ENCODE data around the gene EXT2. TPM values are rescaled to one million over a fixed set of nuclear protein-coding genes. Genes with fewer than 3 reads are reported as not detected.

Gene EXT2
- total RNA-seq, 4 donors from 2014 or later: 52.6 to 116 (median 81.3) TPM

DNA sequence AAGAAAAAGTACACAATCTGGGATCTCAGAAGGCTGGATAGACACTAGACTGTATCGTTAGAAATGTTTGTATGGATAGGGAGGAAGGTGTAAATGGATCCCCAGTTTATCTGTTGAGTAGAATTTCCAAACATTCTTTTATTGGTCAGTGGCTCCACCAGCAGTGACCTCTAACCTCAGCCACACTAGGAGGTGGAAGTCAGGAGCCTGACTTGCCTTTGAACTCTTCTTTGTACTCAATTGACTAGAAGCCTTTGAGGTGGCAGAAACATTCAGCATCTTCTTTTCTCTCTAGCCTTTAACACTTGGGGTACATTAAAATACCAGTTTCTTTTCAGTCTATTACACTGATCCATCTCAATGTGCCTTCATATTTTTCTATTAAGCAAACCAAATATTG, 39.1 kb downstream of the EXT2 start:
- no peak overlapping the region for H3K27ac ChIP-seq
- intact Hi-C loops (cut with DNase I; ENCODE audit: low total_unique reads): no loop called here

DNA sequence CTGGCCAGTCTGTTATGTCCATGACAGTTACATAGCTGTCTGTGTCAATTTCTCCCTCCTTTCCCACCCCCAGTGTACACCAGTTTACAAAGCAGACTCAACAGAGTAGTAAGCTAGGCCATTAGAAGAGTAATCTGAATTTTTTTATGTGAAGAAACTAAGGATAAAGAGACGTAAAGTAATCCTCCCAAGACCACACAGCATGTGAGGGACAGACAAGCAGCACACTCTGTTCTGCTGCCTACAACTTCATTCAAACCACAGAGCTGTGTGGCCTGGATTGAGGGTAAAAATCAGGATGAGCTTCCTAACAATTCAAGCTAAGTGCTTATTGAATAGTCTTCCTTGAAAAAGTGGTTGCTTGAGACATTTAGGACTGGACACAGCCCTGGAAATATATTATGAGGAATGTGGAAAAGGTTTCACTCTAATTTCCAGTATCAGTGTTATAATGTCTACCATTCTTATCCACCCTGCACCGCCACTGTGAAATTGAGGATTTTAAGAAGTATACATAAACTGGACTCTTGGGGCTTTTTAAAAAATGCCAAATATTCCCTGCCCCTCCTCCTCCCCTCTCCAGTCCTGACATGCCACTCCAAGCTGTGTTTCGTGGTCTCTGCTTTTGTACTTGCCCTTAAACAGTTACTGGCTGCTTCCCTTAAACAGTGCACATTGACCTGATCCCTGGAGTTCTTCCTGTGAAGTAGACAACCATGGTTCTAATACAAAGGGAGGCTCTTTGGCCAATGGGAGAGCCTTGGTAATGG, 40.9 kb downstream of the EXT2 start:
- no peaks in the 10 kb centered on the region for H3K27me3 ChIP-seq
- peaks cover 5 to 8% of the 10 kb centered on the region in 2 donors for H3K4me1 ChIP-seq
- H3K36me3 ChIP-seq: no peaks in the 10 kb centered on the region
- H3K9me3 ChIP-seq: no peaks in the 10 kb centered on the region
- no peak overlapping the region for H3K27ac ChIP-seq
- TF ChIP-seq, protein P1, sequence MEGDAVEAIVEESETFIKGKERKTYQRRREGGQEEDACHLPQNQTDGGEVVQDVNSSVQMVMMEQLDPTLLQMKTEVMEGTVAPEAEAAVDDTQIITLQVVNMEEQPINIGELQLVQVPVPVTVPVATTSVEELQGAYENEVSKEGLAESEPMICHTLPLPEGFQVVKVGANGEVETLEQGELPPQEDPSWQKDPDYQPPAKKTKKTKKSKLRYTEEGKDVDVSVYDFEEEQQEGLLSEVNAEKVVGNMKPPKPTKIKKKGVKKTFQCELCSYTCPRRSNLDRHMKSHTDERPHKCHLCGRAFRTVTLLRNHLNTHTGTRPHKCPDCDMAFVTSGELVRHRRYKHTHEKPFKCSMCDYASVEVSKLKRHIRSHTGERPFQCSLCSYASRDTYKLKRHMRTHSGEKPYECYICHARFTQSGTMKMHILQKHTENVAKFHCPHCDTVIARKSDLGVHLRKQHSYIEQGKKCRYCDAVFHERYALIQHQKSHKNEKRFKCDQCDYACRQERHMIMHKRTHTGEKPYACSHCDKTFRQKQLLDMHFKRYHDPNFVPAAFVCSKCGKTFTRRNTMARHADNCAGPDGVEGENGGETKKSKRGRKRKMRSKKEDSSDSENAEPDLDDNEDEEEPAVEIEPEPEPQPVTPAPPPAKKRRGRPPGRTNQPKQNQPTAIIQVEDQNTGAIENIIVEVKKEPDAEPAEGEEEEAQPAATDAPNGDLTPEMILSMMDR (IDR thresholded peaks at IDR 0.05): no peak
- no peak for TF ChIP-seq POLR2A (IDR thresholded peaks at IDR 0.05)
- H3K4me3 ChIP-seq: no peak overlapping the region
- intact Hi-C loops (cut with DNase I; ENCODE audit: low total_unique reads): no loop called here
- no peak for DNase-seq

More for the DNA sequence above, 39.1 kb downstream of the EXT2 start:
- H3K4me3 ChIP-seq: no peak overlapping the region
- no peaks in the 10 kb centered on the region for H3K9me3 ChIP-seq
- no peak for DNase-seq
- peaks cover 0 to 5% of the 10 kb centered on the region in 2 donors for H3K4me1 ChIP-seq
- H3K36me3 ChIP-seq: no peaks in the 10 kb centered on the region
- no peaks in the 10 kb centered on the region for H3K27me3 ChIP-seq
- TF ChIP-seq POLR2A (IDR thresholded peaks at IDR 0.05): no peak
- TF ChIP-seq, protein P1 (IDR thresholded peaks at IDR 0.05): no peak

DNA sequence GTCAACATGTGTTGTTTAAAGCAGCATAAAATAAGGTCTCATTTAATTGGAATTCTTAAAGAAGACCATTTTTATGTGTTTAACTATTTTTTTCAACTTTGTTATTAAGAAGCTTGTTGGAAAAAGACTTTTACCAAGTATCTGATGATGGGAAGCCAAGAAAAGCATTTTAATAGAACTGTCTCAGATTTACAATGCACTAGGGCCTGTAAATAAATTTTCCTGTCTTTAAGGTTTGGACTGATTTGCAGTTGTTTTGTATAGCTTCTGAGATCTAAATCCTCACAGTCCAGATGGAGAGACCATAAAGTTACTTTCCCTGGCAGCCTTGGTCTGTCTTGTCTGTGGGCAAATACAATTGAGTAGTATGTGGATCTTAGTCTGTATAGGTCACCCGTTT, 41.6 kb downstream of the EXT2 start:
- Histone ChIP-seq H3K27ac (no peak overlapping the region), H3K36me3 (no peaks in the 10 kb centered on the region), H3K4me1 (peaks cover 5 to 8% of the 10 kb centered on the region in 2 donors), H3K4me3 (no peak overlapping the region), H3K9me3 (no peaks in the 10 kb centered on the region), H3K27me3 (no peaks in the 10 kb centered on the region)
- intact Hi-C loops (cut with DNase I; ENCODE audit: low total_unique reads): no loop called here
- TF ChIP-seq, protein P1 (IDR thresholded peaks at IDR 0.05): no peak
- TF ChIP-seq POLR2A (IDR thresholded peaks at IDR 0.05): no peak
- no peak for DNase-seq

DNA sequence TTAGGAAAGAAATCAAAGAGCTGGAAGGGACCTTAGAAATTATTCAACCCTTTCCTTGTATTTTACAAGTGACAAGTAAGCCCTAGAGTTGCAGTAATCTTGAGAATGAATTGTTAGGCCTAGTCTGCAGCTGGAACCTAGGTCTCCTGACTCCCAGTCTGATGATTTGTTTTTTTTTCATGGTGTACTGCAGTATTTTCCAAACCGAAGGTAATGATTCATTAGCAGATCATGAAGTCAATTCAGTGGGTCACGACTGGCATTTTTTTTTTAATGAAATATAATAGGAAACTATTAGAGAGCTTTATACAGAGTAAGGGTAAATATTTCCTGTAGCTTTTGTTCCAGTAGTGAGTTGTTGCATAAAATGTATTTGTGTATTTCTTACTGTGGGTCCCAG, 42.8 kb downstream of the EXT2 start:
- peak overlapping the region in 1 of 2 donors; percentile 19 for H3K27ac ChIP-seq
- no peaks in the 10 kb centered on the region for H3K36me3 ChIP-seq
- DNase-seq: no peak
- intact Hi-C loops (cut with DNase I; ENCODE audit: low total_unique reads): no loop called here
- no peak overlapping the region for H3K4me3 ChIP-seq
- peaks cover 5 to 8% of the 10 kb centered on the region in 2 donors for H3K4me1 ChIP-seq
- TF ChIP-seq, protein P1 (IDR thresholded peaks at IDR 0.05): no peak
- TF ChIP-seq POLR2A (IDR thresholded peaks at IDR 0.05): no peak
- H3K9me3 ChIP-seq: no peaks in the 10 kb centered on the region
- no peaks in the 10 kb centered on the region for H3K27me3 ChIP-seq

DNA sequence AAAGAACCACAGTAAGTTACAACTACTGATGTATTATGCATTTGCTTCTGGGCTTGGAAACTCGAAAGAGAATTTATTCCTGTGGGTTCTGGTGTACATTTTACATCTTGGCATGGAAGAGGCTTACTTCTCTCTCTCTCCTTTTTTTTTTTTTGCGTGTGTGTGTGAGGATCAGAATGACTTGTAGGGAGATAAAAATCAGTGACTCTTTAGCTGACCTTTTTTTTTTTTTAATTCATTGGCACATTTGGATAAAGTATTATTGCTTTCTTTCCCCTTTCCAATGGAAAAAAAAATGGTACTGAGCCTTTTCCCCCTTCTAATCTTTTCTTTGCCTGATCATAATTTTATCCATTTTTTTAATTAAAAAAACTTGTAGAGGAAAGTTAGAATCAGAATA, 43.5 kb downstream of the EXT2 start:
- H3K4me1 ChIP-seq: peaks cover 5 to 8% of the 10 kb centered on the region in 2 donors
- H3K27me3 ChIP-seq: no peaks in the 10 kb centered on the region
- DNase-seq: no peak
- no peaks in the 10 kb centered on the region for H3K9me3 ChIP-seq
- no peak overlapping the region for H3K27ac ChIP-seq
- no peak for TF ChIP-seq POLR2A (IDR thresholded peaks at IDR 0.05)
- TF ChIP-seq, protein P1 (IDR thresholded peaks at IDR 0.05): no peak
- H3K4me3 ChIP-seq: no peak overlapping the region
- intact Hi-C loops (cut with DNase I; ENCODE audit: low total_unique reads): no loop called here
- no peaks in the 10 kb centered on the region for H3K36me3 ChIP-seq
